IPS-NIHi7 (cell line): ENCODE measurements around the gene CD44.
A peak's percentile ranks its signal among the peaks of the same experiment; 100 is the strongest.

ENCODE experiments used
- DNase-seq: peaks from one replicate; pipeline ENCODE4 v3.0.0; 2012; ENCODE audit warnings: mixed read lengths; ENCODE audit errors: extremely low spot score

Gene CD44

DNA sequence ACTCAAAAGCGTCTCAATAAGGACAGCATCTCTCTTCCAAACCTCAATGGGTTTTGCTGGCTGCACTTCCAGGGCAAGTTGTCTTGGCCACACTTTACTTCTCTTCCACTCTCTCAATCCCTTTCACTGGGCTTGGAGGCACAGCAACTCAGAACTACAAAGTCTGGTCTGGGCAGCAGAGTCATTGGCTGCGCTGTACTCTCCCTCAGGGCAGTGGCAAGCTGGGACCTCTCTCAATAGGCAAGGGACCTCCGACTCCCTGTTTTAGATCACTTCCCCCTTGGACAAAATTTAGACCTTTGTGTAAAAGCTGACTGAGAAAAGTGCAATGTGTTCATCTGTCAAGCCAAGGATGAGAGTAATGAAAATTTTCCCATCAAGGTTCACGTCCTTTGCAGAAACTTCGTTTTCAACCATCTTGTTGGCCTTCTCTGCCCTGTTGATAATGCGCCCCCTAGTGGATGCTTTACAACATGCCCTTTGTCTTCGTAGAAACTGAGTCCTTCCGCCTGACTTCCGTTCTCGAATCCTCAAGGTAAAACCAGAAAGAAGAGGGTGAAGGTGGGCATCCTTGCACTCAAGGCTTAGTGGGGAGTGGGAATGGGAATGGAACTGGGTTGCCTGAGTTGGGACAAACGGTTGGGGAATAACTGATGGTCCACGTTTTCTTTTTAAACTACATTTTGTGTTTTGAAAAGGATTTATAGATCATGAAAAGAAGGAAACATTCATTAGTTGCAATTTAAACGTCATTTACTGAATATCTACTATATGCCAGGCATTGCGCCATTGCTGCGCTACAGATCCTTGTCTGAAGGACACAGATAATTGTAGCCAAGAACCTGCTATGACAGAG lies 99.1 kb downstream of the CD44 start:
- peak; percentile 69 for DNase-seq

DNA sequence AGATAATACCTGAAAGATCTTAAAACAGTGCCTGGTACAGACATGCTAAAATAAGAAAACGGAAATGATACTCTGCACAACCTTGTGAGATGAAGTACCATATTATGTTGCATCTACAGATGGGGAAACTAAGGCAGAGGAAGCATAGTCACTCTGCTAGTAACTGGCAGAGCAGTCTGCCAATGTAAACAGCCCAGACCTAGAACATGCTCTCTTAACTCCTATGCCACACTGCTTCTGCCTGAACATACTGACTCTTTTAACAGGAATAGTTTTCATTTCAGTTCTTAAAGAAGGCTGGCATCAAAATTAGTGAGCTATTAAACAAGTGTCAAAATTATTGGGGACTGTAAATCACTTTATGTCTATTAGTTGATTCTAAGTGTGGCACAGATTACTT lies 99.9 kb downstream of the CD44 start:
- no peak for DNase-seq

DNA sequence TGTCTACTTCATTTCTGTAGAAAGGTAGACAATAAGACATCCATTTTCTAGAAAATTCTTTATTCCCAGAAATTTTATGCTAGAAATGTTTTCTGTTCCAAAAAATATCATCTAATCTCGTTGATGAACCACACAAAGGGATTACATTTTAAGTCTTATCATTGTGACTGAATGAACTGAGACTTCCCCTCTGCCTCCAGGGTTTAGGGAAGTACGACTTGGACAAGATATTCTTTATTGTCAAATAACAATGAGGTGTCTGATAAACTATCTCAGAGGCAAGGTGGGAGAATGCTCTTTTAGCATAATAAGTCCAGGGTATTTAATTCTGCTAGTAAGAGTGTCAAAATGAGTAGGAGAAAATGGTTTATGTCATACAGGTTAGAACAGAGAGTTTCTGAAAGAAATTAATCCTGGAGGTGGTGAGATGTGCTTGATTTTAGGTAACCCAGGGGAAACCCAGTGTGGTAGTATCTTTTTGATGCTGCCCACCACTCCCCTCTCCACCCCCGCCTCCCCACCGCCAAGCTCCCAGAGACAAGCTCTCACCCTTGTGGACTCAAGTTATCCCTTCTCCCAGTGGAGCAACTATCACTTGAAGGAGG lies 100.6 kb downstream of the CD44 start:
- no peak for DNase-seq

DNA sequence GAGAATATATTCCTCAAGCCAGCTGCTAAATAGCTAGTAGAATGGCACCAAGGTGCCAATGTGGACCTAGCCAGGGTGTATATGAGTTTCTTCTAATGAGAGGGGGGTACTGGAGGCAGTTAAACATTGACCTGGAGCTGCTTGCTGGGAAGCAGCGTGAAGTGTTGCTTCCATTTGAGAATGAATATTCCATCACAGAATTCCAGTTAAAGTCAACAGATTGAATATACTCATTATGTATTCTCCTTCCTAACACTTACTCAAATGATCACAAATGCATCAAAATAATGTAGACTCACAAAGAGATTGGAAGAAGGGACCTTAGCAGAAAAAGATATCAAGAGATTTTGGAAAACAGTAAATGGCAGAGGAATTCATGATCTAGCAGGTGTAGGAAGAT lies 102.1 kb downstream of the CD44 start:
- no peak for DNase-seq

DNA sequence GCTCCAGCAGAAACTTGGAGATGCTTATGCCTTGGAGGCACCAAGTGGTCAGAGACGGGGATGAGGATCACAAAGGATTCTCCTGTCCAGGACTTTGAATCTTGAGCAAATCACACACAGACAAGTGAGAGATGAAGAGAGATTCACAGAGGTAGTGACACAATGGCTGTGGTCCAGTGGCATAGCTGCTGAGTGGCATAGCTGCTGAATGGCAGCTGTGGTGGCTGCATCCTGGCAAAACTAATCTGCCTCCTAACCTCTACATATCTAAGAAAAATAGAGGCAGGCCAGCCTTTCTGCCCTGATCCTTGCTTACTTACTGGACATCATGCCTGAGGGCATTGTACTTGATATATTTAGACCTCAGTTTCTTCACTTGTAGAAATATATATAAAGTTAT lies 102.6 kb downstream of the CD44 start:
- DNase-seq: no peak

DNA sequence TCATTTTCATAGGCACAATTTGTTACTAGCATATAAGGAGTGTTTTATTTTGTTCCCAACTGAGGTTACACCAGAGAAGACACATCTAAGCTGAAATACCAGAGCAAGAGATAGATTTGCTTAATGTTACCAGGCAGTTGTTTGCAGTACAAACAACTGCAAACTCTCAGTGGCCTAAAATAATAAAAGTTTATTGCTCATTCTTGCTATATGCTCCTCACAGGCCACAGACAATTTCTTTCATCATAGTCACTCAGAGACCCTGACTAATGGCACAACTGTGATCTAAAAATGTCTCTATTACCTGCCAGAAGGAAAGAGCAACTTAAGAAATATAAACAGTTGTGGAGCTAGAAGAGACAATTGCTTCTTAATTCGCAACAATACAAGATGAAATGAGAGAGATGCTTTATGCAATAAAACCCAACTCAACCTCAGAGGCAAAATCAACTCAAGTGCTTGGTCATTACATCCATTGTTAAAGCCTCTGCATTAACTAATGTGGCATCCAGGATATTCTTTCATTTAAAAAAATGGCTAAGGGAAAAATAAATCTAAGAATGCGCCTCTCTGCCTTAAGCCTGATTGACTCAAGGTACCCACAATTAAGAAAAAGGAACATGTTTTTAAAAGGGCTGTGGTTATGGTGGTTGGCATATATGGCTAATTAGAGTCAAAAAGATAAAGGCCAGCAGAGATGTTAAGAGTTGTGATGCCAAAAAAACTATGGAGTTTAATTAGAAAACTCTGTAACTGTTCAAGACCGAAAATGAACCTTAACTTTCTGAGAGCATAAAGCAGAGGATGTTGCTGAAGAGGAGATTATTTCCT lies 103.7 kb downstream of the CD44 start:
- no peak for DNase-seq

DNA sequence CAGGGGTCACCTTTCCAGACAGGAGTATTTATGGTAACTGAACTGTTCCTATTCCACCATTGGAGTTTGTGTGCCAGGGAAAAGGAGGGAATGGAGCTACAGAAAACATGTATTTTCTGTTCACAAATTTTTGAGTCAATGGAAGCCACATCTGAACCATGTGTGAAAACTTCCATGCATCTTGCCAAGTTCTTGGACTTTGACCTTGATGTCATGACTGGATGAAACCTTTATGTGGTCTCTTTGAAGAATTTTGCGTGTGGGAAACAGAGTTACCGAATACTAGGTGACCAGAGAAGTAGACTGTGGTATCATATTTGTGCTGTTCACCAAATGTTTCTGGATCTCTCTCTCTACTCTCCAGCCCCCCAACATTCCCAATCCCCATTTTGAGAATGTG lies 104.8 kb downstream of the CD44 start:
- no peak for DNase-seq

DNA sequence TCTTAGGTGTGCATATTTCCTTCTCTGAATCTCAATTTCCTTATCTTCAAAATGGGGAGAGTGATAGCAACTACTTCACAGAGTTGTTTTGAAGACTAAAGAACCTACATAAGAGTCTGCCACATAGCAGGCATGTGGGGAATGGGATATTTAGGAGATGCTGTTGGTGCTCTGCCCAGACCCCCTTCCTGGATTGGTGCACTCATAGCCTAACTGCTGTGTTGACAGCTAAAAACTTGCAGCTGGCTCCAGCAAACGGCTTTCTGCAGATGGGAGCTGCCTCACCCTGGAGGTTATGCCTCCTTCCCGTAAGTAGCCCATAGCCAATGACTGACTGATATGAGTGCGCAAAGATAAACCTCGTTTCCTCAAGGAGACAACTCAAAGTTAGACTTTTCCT lies 106.1 kb downstream of the CD44 start:
- DNase-seq: no peak

DNA sequence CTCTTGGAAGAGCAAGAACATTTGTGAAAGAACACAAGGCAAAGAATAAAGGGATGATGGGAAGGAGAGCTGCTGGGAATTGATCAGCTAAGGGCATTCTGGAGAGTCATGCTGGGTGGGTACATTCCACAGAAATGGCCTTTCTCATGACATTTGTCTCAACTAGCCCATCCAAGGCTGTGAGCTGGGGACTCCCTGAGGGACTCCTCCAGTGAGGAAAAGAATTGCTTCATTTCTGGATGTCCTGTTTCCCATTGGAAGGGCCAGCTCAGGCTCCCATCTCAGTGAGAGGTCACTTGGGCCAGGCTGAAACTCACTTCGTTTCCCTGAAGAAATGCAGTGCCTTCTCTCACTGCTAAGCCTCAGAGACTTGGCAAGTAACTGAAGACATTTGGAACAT lies 106.8 kb downstream of the CD44 start:
- no peak for DNase-seq

DNA sequence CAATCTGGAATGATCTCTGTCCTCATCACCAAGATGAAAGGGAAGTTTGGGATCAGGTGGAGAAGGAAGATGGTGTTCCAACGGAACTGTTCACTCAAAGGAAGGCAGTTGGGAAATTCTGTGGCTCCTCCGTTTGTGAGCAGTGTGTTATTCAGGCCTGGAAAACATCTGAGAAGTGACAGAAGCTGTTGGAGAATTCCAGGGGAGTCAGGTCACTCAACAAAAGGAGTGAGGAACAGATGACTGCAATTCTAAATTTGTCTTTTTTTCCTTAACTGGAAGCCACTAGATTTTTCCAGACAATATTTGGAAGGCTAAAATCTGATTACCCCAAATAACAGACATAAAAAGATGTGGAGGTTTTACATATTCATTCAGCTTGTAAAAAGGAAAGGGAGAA lies 107.8 kb downstream of the CD44 start:
- DNase-seq: no peak

DNA sequence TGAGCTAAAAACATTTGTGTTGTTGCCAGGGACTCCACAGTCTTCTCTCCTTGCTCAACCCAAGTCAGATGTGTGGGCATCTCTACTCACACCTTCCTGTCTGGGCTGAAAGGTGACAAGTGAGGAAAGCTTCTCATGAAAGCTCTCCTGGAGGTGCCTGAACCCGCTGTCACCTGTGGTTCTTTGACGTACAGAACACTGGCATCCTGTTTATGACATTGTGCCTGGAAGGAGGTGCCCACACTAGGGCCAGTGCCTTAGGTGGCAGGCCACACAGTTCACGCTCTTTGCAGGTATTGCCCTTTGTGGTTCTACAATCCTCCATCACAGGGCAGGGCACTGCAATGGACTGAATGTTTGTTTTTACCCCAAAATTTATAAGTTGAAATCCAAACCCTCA lies 108.5 kb downstream of the CD44 start:
- no peak for DNase-seq

DNA sequence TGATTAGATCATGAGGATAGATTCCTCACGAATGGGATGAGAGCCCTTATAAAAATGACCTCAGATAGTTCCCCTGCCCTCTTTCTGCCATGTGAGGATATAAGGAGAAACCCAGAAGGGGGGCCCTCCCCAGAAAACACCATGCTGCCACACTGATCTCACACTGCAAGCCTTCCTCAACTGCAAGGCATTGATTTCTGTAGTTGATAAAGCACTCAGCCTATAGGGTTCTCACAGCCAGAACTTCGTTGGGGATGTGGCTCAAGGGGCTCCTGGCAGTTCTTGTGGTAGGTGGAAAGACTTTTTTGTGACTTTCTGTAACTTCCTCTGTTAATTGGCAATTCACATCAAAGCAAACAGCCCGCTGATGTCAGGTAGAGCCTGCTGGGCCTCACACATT lies 108.9 kb downstream of the CD44 start:
- no peak for DNase-seq

DNA sequence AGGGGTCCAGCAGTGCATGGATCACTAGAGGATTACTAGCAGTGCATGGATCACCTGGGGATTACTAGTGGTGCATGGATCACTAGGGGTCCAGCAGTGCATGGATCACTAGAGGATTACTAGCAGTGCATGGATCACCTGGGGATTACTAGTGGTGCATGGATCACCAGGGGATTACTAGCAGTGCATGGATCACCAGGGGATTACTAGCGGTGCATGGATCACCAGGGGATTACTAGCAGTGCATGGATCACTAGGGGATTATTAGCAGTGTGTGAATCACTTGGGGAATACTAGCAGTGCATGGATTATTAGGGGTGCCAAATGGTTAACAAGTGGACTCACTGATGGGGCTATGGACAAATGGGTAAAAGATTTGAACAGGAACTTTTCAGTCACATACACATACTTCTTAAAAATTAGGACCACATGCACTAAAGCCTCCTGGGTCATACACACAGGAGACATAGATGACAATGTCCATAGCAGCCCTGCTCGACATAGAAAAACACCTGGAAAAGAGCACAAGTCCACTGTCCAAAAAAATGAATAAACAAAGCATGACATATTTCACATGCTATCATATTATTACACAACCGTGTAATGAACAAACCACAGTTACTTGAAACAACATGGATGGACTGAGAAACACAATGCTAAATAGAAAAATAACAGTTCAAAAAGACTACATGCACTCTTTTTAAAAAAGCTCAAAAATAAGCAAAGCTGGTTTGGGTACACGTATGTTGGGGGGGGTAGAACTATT lies 109.8 kb downstream of the CD44 start:
- DNase-seq: no peak

DNA sequence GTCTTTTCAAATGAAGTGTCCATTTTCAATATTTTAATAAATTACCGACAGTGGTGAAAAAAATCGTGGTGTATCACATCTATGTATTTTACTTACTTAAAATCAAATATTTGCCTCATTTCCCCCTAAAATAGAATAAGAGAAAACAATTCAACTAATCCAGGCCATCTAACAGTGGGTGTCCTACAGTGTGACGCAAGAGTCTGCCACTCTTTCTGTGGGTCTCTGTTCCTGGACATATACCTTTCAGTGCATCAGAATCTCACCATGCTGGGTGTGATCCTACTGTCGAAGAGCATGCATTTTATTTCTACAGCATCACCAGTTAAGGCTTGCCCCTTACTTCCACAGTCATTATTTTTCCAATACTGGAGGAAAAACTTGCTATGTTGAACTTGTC lies 111.2 kb downstream of the CD44 start:
- DNase-seq: no peak

DNA sequence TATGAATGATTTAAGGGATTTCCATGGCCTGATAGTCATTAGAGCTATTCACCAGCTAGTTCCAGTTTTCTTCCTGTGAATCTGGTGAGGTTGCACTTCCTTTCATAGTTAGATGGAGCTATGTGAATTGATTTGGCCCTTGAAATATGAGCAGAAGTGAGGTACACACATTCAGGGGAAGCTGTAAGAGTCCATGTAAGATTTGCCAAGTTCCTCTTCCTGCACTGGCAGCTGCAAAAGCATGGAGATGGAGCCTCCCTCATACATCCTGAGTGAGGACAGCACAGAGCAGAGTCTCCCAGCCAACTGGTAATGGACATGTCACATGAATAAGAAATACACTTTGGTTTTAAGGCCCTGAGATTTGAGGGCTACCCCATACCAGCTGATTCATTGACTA lies 111.7 kb downstream of the CD44 start:
- DNase-seq: no peak

DNA sequence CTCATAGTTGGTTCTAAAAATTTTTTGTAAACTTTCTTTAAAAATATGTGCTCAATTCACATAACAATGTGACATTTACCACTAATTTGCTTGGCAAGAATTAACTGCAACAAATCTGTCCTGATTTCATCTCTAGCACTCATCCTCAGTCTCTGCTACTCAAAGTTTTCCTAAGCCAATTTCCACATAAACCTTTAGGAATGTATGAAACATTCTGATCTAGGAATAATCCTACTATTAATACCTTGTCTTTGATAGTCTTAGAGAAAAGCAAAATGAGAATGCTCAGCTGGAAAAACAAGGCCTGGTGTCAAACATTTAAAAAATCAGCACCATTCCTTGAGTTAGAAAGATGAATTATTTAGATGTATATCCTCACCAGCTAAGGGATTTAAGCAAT lies 114.3 kb downstream of the CD44 start:
- no peak for DNase-seq

DNA sequence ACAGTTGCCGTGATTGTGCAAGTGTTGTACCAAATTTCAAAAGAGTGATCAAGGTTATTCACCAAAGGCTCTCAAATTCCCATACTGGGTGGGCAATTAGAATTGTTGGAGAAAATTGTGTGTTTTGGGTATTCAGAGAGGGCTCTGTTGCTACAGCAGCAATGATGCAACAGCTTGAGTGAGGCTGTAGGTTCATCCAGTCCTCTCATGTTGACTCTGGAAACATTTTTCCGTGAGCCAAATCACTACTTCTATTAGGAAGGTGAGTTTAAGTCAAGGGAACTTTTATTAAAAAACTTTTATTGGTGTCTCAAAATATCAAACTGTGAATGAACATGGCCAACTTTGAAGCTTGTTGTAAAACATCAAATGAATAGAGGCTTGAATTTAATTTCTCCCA lies 116.5 kb downstream of the CD44 start:
- no peak for DNase-seq

DNA sequence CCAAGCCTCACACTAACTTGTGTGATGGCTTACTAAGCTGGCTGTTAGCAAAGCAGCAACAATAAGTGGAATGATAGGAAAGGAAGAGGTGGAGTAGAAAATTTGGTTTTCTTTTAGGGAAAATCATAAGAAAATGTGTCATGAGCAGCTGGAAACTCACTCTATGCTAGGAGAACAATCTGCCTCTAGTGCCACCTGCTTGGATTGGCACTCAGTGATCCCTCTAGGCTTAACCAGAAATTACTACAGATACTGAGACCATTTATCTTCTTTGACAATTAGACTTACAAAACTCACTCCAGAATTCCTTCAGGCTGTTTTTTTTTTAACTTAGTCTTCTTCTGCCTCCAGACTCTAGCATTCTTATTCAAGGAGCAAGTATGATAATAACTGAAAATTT lies 117.3 kb downstream of the CD44 start:
- DNase-seq: no peak

DNA sequence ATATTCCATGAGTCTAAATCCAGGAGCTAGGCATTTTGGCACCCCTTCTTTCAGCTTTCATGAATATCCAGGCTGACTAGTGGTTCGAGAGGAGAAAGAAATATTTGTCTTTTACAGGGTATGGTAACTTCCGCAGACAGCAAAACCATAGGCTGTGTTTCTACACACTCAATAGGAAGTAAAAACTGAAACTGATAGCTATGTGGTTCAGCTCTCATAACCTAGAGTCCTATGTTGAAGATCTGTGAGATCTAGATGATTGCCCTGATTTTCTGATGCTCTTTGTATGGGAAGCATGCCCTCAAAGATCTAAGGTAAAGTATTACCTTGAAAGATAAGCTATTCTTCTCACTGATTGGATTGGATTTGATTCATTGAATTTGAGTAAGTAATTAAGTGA lies 118.3 kb downstream of the CD44 start:
- DNase-seq: no peak

DNA sequence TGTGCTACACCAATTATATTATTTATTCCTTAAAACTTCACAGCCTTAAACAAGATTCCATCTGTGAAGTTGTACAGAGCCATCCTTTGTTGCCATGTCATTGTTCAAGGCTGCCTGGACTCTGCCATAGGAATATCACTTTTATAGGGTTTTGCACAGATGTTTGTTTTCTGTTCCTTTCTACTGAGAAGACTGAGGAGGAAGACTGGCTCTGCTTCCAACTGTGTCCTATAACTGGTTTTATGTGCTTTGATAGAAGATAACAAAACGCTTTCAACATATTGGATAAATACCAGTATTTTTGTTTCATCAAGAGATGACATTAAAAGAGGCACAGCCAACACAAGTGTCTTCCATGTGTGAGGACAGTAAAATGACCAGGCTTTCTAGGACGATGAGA lies 120.6 kb downstream of the CD44 start:
- DNase-seq: no peak

DNA sequence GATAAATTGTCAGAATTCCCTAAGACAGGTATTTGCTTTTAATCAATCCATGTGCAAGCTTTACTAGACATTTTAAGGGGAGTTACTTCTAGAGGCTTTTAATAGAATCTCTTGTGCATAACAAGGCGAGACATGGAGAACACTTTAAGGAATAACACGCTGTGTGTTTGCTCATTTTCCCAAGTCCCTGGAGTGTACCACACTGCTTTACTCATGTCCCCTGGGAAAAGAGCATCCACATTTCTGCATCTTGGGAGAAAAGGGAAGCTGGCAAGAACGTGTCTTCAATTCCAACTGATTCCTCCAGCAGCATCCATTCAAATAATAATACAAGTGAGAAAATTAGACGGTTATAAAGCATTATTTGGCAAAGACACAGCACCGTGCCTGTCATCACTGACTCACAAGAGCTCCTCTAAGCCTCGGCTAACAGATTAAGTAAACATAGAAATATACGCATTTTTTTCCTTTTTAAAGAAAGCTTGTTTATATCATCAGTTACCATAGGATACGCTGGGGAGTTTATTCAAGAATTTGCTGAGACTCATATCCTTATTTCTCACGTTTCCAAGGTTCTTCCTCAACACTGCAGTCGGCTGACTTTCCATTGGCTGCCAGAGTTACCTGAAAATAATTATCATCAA lies 121.5 kb downstream of the CD44 start:
- no peak for DNase-seq

DNA sequence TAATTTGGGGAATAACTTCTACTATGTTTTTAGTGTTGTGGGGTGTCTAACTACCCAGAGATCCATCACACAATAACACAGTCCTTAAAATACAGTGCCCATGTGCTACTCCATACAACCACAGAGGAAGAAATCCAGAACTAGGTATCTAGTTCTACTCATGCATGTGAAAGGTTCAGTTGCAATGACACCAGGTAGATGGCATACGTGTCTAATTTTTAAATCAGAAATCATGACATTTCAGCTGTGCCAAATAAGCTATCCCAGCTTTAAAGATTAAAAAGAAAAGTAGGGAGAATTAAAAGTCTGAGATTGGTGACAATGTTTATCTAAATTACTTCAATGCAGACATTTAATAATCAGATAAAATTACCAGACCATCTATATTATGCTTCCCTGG lies 122.2 kb downstream of the CD44 start:
- no peak for DNase-seq
